Endothelial cell of umbilical vein (primary cell): ENCODE measurements around the gene HSP90B1. TPM values are rescaled to one million over a fixed set of nuclear protein-coding genes. Genes with fewer than 3 reads are reported as not detected.

Experiments used
- polyA plus RNA-seq, 4 experiments: library from polyadenylated mRNA; depleted of rRNA in 3 of 4; stranded (reverse) in 3 of 4; unstranded in 1 of 4; fragments of >200 nt; gene quantifications; 2 replicates each; pipeline versions ENCODE4 v1.2.1 to v1.2.3, GENCODE V29; 2011 to 2012; ENCODE audit warnings: missing spikeins in 1 of 4
- total RNA-seq: library from RNA; stranded (reverse); gene quantifications from 2 replicates; pipeline ENCODE4 v1.2.3, GENCODE V29; 2021

Gene HSP90B1
- total and polyA plus RNA-seq, 2 donors (not counting 3 experiments of a cell fraction or from before 2014, with no cell fraction given): 310 to 1,310 TPM

Other genes with a start within 250 kb of the HSP90B1 start
- gene NT5DC3, start 89.2 kb upstream of the HSP90B1 start, total RNA-seq: 6.4 and 6.7 TPM in 2 replicates
- gene NT5DC3, start 89.2 kb upstream of the HSP90B1 start, polyA plus RNA-seq: 1.2 and 1.5 TPM in 2 replicates
- 35.1 and 36.8 TPM in 2 replicates for gene TDG, start 35.5 kb downstream of the HSP90B1 start, total RNA-seq
- gene TDG, start 35.5 kb downstream of the HSP90B1 start, polyA plus RNA-seq: 13.8 and 17.6 TPM in 2 replicates
- 1.5 and 1.7 TPM in 2 replicates for gene GLT8D2, start 119.8 kb downstream of the HSP90B1 start, total RNA-seq
- gene GLT8D2, start 119.8 kb downstream of the HSP90B1 start, polyA plus RNA-seq: 2.4 and 2.6 TPM in 2 replicates
- 13.4 and 15.6 TPM in 2 replicates for gene HCFC2, start 134.1 kb downstream of the HSP90B1 start, total RNA-seq
- 5.4 and 6.0 TPM in 2 replicates for gene HCFC2, start 134.1 kb downstream of the HSP90B1 start, polyA plus RNA-seq
- gene NFYB, start 207.8 kb downstream of the HSP90B1 start, total RNA-seq: 18.9 and 23.3 TPM in 2 replicates
- gene NFYB, start 207.8 kb downstream of the HSP90B1 start, polyA plus RNA-seq: 9.7 and 10.2 TPM in 2 replicates